Vagina (tissue), 2 donors: Measurements from ENCODE around the gene POLDIP3. TPM values are rescaled to one million over a fixed set of nuclear protein-coding genes. Genes with fewer than 3 reads are reported as not detected.

Experiments
- DNase-seq, 2 donors: peaks; one replicate each; pipeline ENCODE4 v3.0.0-alpha.2; 2017; ENCODE audit errors: extremely low spot score in 2 of 2
- H3K27ac ChIP-seq: fragments of 200-600 bp; sonication (generic); one replicate; pipeline ENCODE4 v1.5.1; 2019
- H3K27me3 ChIP-seq: fragments of 200-600 bp; sonication (generic); one replicate; pipeline ENCODE4 v1.5.1; 2019
- H3K36me3 ChIP-seq, 2 donors: fragments of 200-600 bp; sonication (generic); one replicate each; pipeline ENCODE4 v1.5.1; 2017 to 2019
- H3K4me1 ChIP-seq: fragments of 200-600 bp; sonication (generic); one replicate; pipeline ENCODE4 v1.5.1; 2019
- H3K4me3 ChIP-seq, 2 donors: fragments of 200-600 bp; sonication (generic); 1 replicate in 1 of 2; 2 replicates in 1 of 2; pipeline ENCODE4 v1.5.1; 2016 to 2019
- H3K9me3 ChIP-seq: fragments of 200-600 bp; sonication (generic); one replicate; pipeline ENCODE4 v1.5.1; 2019
- POLR2A ChIP-seq, 2 donors: fragments of 450-650 bp; IDR thresholded peaks; one replicate each; pipeline ENCODE4 v1.6.1; 2017; ENCODE audit warnings: antibody characterized with exemption in 2 of 2, mild to moderate bottlenecking in 2 of 2, moderate library complexity in 2 of 2
- POLR2AphosphoS5 ChIP-seq, 2 donors: sonication (generic); formaldehyde crosslinking; IDR thresholded peaks; one replicate each; pipeline ENCODE4 v1.9.0; 2017; ENCODE audit warnings: antibody characterized with exemption in 2 of 2, mild to moderate bottlenecking in 2 of 2, low read depth in 1 of 2; ENCODE audit not compliant: insufficient read depth in 1 of 2
- intact Hi-C: fragments of 100-400 bp; cut with DNase I; formaldehyde crosslinking; loops from one replicate; pipeline ENCODE4 v1.15.1; 2023
- total RNA-seq: library from RNA; depleted of rRNA; stranded (reverse); fragments of >200 nt; gene quantifications from one replicate; pipeline ENCODE4 v1.2.3, GENCODE V29; 2016
- TF ChIP-seq, protein P1 (sequence below), 3 experiments: fragments of 450-650 bp in 2 of 3; fragments of 200-600 bp in 1 of 3; sonication (generic) in 1 of 3; IDR thresholded peaks; one replicate each; pipeline ENCODE4 v1.5.1; 2017 to 2019; ENCODE audit warnings: antibody characterized with exemption in 3 of 3, mild to moderate bottlenecking in 2 of 3, moderate library complexity in 2 of 3

Gene POLDIP3
- total RNA-seq, 1 donor from 2014 or later = 34.9 TPM

DNA sequence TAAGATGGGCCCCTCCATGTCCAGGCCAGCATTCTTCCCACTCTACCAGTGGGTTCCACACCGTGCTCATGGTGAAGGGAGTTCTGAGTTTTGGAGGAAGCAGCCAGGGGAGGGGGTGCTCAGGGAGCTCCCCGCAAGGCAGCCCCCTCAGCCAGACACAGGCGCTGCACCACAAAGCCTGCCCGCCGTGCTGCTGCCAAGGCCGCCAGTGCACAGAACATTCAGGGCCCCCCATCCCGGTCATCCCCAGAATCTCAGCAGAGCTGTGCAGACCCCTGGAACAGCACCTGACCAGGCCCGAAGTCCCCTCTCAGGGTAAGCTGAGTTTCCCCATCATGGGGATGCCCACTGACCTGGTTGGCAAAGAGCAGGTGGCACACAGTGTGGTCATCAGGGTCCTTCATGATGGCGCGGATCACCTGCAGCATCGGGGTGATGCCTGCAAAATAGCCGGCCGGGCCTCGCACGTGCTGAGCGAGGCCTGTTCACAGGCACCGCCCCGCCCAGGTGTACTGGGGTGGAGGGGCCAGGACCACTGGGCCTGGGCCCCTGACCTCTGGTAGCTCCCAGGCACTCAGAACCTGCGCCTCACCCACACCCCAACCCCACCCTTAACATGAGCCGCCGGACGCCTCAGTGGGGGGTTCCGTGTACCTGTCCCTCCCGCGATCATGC lies 12.4 kb upstream of the POLDIP3 start:
- no peak overlapping the region for H3K4me3 ChIP-seq
- peaks cover 0 to 88% of the 10 kb centered on the region in 2 donors for H3K36me3 ChIP-seq
- H3K4me1 ChIP-seq = peaks cover 35% of the 10 kb centered on the region
- no peak for DNase-seq
- intact Hi-C loops = no loop called here
- H3K27me3 ChIP-seq = no peaks in the 10 kb centered on the region
- no peaks in the 10 kb centered on the region for H3K9me3 ChIP-seq
- TF ChIP-seq POLR2AphosphoS5 (IDR thresholded peaks at IDR 0.05; ENCODE audit: insufficient read depth in 1 of 2, low read depth in 1 of 2) (no peak), POLR2A (IDR thresholded peaks at IDR 0.05) (no peak)
- TF ChIP-seq, protein P1, sequence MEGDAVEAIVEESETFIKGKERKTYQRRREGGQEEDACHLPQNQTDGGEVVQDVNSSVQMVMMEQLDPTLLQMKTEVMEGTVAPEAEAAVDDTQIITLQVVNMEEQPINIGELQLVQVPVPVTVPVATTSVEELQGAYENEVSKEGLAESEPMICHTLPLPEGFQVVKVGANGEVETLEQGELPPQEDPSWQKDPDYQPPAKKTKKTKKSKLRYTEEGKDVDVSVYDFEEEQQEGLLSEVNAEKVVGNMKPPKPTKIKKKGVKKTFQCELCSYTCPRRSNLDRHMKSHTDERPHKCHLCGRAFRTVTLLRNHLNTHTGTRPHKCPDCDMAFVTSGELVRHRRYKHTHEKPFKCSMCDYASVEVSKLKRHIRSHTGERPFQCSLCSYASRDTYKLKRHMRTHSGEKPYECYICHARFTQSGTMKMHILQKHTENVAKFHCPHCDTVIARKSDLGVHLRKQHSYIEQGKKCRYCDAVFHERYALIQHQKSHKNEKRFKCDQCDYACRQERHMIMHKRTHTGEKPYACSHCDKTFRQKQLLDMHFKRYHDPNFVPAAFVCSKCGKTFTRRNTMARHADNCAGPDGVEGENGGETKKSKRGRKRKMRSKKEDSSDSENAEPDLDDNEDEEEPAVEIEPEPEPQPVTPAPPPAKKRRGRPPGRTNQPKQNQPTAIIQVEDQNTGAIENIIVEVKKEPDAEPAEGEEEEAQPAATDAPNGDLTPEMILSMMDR (IDR thresholded peaks at IDR 0.05) = no peak
- no peak overlapping the region for H3K27ac ChIP-seq

DNA sequence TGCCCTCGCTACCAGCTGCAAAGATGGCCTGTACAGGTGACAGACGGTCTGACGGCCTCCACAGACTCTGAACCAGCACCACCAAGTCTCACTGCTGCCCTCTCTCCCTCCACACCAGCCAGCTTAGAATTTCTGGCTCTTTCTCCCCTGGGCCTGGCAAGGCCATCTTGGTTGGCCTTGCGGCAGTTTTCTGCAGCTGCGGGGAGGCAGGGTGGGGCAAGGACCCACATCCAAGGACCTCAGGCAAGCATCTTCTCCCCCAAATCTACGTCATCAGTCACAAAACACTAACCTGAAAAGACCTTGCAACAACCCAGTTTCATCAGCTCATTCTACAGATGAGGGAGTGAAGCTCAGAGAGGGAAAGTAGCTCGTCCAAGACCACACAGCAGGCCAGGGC lies 11.7 kb upstream of the POLDIP3 start:
- Histone ChIP-seq H3K27me3 (no peaks in the 10 kb centered on the region), H3K9me3 (no peaks in the 10 kb centered on the region), H3K4me3 (no peak overlapping the region), H3K36me3 (peaks cover 0 to 81% of the 10 kb centered on the region in 2 donors), H3K4me1 (peaks cover 35% of the 10 kb centered on the region), H3K27ac (no peak overlapping the region)
- DNase-seq = no peak
- no peak for TF ChIP-seq POLR2A (IDR thresholded peaks at IDR 0.05)
- no peak for TF ChIP-seq POLR2AphosphoS5 (IDR thresholded peaks at IDR 0.05; ENCODE audit: insufficient read depth in 1 of 2, low read depth in 1 of 2)
- TF ChIP-seq, protein P1 (IDR thresholded peaks at IDR 0.05) = no peak
- intact Hi-C loops = no loop called here

DNA sequence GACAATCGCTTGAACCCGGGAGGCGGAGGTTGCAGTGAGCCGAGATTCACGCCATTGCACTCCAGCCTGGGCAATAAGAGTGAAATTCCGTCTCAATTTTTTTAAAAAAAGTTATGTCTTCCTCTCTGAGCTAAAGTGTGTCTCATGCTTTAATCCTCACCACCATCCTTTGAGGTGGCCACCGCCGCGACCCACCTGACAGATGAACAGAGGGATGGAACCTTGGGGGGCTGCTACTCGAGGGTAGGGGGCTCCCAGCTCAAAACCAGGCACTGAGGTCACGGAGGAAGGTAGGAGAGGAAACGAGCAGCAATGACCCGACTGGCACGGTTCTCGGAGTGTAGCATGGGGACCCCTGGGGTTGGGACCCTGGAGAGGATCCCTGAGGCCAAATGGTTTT lies 10.7 kb upstream of the POLDIP3 start:
- intact Hi-C loops = no loop called here
- Histone ChIP-seq H3K4me3 (no peak overlapping the region), H3K4me1 (peaks cover 39% of the 10 kb centered on the region), H3K27me3 (no peaks in the 10 kb centered on the region), H3K9me3 (no peaks in the 10 kb centered on the region), H3K36me3 (peaks cover 0 to 71% of the 10 kb centered on the region in 2 donors), H3K27ac (no peak overlapping the region)
- no peak for DNase-seq
- TF ChIP-seq POLR2A (IDR thresholded peaks at IDR 0.05) = no peak
- no peak for TF ChIP-seq POLR2AphosphoS5 (IDR thresholded peaks at IDR 0.05; ENCODE audit: insufficient read depth in 1 of 2, low read depth in 1 of 2)
- TF ChIP-seq, protein P1 (IDR thresholded peaks at IDR 0.05) = no peak

DNA sequence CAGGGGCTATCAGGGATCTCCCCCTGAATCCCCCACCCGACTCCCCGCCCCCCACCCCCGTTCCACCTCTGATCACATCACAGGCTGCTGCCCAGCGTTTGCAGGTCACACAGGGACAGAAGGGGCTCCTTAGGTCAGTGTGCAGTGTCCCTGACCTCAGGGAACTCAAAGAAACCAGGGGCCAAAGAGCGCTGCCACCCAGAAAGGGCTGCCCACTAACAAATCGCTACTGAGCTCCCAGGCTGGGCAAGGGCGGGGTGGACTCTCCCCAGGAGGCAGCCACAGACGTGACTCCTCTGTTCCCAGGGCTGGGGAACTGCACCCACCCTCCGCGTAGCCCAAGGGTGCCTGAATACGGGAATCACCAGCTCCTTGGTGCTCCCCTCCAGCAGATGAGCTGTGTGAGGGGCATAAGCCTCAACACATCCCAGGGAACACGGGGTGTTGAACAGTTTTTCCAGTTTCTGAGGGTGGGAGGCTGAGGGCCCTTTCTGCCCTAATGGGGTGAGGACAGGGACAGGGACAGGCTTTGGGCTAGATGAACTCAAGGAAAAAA lies 9.9 kb upstream of the POLDIP3 start:
- Histone ChIP-seq H3K4me1 (peaks cover 47% of the 10 kb centered on the region), H3K36me3 (peaks cover 0 to 66% of the 10 kb centered on the region in 2 donors), H3K27me3 (no peaks in the 10 kb centered on the region), H3K4me3 (no peak overlapping the region), H3K27ac (peak overlapping the region; percentile 75), H3K9me3 (no peaks in the 10 kb centered on the region)
- DNase-seq = no peak
- TF ChIP-seq POLR2AphosphoS5 (IDR thresholded peaks at IDR 0.05; ENCODE audit: insufficient read depth in 1 of 2, low read depth in 1 of 2) = no peak
- TF ChIP-seq POLR2A (IDR thresholded peaks at IDR 0.05) = no peak
- intact Hi-C loops = no loop called here

DNA sequence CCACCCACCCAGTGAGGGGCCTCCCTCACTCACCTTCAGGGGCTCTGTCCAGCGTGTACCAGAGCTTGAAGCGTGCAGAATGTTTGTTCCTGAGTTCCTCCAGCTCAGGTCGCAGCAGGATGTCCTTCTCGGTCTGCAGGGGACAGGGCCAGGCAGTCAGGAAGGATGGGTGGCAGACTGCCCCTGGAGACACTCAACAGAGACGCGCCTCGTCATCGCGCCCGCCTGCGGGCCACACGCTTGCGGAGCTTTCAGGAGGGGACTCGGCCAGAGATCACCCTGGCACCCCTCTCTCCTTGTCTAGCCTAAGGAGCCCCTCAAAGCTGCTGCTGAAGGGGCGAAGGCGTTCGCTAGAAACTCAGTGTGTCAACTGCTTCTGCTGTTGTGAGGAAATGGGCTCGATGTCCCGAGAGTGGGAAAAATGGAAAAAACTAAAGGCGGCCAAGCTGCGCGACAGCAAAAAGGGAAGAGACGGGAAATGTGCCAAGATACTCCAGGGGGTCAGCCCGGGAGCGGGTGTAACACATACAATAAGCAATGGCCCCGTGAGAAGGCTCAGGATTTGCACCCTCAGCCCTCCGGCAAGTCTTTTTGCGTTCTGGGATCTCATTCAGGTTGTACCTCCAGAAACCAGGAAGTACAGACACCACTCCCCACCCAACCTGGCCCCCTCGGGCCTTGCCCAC lies 9.2 kb upstream of the POLDIP3 start:
- Histone ChIP-seq H3K4me3 (no peak overlapping the region), H3K36me3 (peaks cover 0 to 66% of the 10 kb centered on the region in 2 donors), H3K4me1 (peaks cover 52% of the 10 kb centered on the region), H3K27ac (peak overlapping the region; percentile 75), H3K27me3 (no peaks in the 10 kb centered on the region), H3K9me3 (no peaks in the 10 kb centered on the region)
- TF ChIP-seq POLR2AphosphoS5 (IDR thresholded peaks at IDR 0.05; ENCODE audit: insufficient read depth in 1 of 2, low read depth in 1 of 2) (no peak), POLR2A (IDR thresholded peaks at IDR 0.05) (no peak)
- TF ChIP-seq, protein P1 (IDR thresholded peaks at IDR 0.05) = no peak
- no peak for DNase-seq
- intact Hi-C loops = no loop called here
